NCI-H2081 (cell line): ENCODE measurements around the gene COPG2.
"Not testable (repeated sequence)": the region's sequence is repeated elsewhere in the genome, so short reads cannot be mapped to it uniquely, and the experiment has no call there.

ENCODE experiments used
- DNase-seq, 2 experiments: peaks; one replicate each; lab custom pipeline; 2025; lab: John Stamatoyannopoulos, UW

The COPG2 gene

GRCh38 chr7:130566168-130566897 lies 102.2 kb downstream of the COPG2 start:
- no peak for DNase-seq

GRCh38 chr7:130560972-130561371 lies 107.6 kb downstream of the COPG2 start:
- DNase-seq, result peak; percentile 61 to 87

- DNase-seq, result peak in 1 of 2 experiments; percentile 43
These were observed 109.4 kb downstream of the COPG2 start for GRCh38 chr7:130559184-130559583.

GRCh38 chr7:130554481-130554880 lies 114.1 kb downstream of the COPG2 start:
- DNase-seq, result no peak

- no peak for DNase-seq
These were observed 115.0 kb downstream of the COPG2 start for GRCh38 chr7:130553398-130554029.

- DNase-seq, result no peak
These were observed 124.2 kb downstream of the COPG2 start for GRCh38 chr7:130544356-130544755.

GRCh38 chr7:130543487-130544010 lies 125.0 kb downstream of the COPG2 start:
- peak in 1 of 2 experiments; percentile 21 for DNase-seq

- not testable (repeated sequence) for DNase-seq
These were observed 126.3 kb downstream of the COPG2 start for GRCh38 chr7:130542297-130542696.

GRCh38 chr7:130541287-130541686 lies 127.3 kb downstream of the COPG2 start:
- not testable (repeated sequence) for DNase-seq

- not testable (repeated sequence) for DNase-seq
These were observed 130.7 kb downstream of the COPG2 start for GRCh38 chr7:130537894-130538293.

- no peak for DNase-seq
These were observed 139.1 kb downstream of the COPG2 start for GRCh38 chr7:130529417-130529816.

- not testable (repeated sequence) for DNase-seq
These were observed 140.7 kb downstream of the COPG2 start for GRCh38 chr7:130527752-130528355.

GRCh38 chr7:130524628-130525027 lies 143.9 kb downstream of the COPG2 start:
- no peak for DNase-seq

- not testable (repeated sequence) for DNase-seq
These were observed 144.9 kb downstream of the COPG2 start for GRCh38 chr7:130523519-130524125.

- no peak for DNase-seq
These were observed 147.1 kb downstream of the COPG2 start for GRCh38 chr7:130521258-130521951.

- no peak for DNase-seq
These were observed 153.1 kb downstream of the COPG2 start for GRCh38 chr7:130515315-130516040.

GRCh38 chr7:130513447-130513846 lies 155.1 kb downstream of the COPG2 start:
- no peak for DNase-seq

GRCh38 chr7:130512038-130512437 lies 156.5 kb downstream of the COPG2 start:
- not testable (repeated sequence) for DNase-seq

GRCh38 chr7:130506358-130506757 lies 162.2 kb downstream of the COPG2 start:
- DNase-seq, result no peak

GRCh38 chr7:130505753-130506152 lies 162.8 kb downstream of the COPG2 start:
- DNase-seq, result no peak

- DNase-seq, result no peak
These were observed 167.6 kb downstream of the COPG2 start for GRCh38 chr7:130500910-130501309.
